WI38 (cell line): ENCODE results near the gene DGUOK.

ENCODE experiments used
- H3K4me3 ChIP-seq: 2 replicates; pipeline ENCODE4 v1.5.1; 2011; ENCODE audit warnings: low read depth, mild to moderate bottlenecking, control low read depth, low read length
- TF ChIP-seq, protein P1 (sequence below): IDR thresholded peaks from 2 replicates; pipeline ENCODE4 v1.5.1; 2012; ENCODE audit warnings: low read depth, mild to moderate bottlenecking, control low read depth, low read length

Gene DGUOK

DNA sequence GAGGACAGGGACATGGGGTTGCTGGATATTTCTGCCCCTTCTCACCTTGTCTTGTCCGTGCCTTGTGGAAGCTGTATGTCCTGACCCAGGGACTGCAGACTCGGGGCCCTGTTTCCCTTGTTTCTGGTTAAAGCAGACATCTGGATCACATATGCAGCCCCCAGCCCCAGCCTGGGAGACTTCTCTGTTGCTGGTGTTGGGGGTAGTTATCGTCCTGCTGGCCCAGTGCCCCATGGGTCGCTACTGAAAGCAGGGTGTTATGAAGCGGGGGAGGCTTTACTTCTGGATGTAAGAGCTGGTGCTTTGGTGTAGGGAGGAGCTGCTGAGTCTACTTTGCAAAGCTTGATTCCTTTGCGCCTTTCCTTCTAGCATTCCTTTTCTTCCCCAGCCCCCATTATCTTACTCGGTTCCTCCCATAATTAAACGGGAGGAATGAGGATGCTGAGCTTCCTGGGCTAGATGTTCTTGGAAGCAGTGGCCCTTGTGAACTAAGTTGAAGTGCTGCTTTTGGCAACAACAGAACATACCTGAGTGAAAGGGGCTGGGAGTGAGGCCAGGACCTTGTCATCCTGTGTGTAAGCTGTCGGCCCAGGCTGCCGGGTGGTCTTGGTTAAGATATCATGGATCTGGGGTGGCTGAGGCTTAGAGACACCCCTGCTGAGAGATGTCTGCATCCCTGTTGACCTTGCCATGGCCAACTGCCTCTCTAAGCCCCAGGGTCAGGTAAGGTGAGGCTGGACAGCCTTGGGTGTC, 61.4 kb downstream of the DGUOK start:
- H3K4me3 ChIP-seq, result peak overlapping the region; percentile 40
- TF ChIP-seq, protein P1, sequence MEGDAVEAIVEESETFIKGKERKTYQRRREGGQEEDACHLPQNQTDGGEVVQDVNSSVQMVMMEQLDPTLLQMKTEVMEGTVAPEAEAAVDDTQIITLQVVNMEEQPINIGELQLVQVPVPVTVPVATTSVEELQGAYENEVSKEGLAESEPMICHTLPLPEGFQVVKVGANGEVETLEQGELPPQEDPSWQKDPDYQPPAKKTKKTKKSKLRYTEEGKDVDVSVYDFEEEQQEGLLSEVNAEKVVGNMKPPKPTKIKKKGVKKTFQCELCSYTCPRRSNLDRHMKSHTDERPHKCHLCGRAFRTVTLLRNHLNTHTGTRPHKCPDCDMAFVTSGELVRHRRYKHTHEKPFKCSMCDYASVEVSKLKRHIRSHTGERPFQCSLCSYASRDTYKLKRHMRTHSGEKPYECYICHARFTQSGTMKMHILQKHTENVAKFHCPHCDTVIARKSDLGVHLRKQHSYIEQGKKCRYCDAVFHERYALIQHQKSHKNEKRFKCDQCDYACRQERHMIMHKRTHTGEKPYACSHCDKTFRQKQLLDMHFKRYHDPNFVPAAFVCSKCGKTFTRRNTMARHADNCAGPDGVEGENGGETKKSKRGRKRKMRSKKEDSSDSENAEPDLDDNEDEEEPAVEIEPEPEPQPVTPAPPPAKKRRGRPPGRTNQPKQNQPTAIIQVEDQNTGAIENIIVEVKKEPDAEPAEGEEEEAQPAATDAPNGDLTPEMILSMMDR, result no peak

DNA sequence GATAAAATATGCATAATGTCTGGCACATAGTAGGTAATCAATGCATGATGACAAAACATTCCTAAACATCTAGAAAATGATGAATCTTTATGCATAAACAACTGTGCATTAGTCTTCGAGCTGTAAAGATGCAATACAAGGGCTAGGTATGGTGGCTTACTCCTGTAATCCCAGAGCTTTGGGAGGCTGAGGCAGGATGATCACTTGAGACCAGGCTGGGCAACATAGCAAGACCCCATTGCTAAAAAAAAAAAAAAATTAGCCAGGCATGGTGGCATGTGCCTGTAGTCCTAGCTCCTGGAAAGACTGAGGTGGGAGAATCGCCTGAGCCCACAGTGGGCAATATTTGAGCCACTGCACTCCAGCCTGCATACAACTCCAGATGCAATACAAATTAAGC, 63.3 kb downstream of the DGUOK start:
- H3K4me3 ChIP-seq, result no peak overlapping the region
- TF ChIP-seq, protein P1, result no peak

DNA sequence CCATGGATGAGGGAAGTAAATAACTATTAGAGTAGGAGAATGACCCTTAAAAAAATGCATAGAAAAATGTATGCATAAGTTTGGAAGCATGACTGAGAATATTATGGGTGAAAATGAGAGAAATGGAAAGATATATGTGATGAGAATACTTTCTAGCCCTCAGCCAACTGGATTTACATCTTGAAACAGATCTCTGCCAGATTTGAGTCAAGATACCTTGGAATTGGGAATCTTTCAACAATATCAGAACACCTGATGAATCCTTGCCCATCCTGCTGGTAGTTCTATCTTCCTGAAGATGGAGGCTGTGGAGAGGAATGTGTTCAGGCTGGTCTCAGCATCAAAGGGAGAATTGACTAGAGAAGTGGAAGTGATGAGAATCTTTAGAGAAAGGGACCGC, 63.9 kb downstream of the DGUOK start:
- TF ChIP-seq, protein P1, result no peak
- no peak overlapping the region for H3K4me3 ChIP-seq

DNA sequence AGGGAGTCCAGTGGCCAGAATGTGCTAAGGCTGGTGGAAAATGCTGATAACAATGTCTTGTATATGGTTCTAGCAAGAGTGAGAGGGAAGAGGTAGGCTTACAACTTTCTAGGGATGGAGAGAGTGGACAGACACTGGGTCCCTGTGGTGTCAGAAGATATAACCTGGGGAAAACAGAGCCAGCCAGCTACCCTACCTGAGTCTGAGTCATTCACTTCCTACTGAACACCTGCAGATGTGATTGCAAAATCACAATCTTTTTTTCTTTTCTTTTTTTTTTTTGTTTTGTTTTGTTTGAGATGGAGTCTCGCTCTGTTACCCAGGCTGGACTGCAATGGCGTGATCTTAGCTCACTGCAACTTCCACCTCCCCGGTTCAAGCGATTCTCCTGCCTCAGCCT, 65.4 kb downstream of the DGUOK start:
- no peak overlapping the region for H3K4me3 ChIP-seq
- TF ChIP-seq, protein P1, result no peak

DNA sequence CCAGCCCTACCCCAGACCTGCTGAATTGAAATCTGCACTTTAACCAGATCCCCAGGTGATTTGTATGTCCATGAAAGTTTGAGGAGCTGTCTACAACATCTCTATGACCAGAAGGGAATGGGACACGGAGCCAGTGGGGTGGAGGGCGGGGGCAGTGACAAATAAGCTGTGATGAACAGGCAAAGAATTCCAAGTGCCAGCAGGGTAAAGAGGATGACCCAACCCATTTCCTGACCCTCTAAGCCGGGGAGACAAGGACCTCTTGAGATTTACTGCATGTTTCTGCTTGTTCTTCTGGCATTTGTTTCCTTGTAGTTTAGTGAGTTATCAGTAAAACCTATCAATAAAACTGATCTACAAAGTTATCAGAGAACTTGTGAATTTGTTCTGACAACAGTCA, 66.7 kb downstream of the DGUOK start:
- TF ChIP-seq, protein P1, result no peak
- no peak overlapping the region for H3K4me3 ChIP-seq

DNA sequence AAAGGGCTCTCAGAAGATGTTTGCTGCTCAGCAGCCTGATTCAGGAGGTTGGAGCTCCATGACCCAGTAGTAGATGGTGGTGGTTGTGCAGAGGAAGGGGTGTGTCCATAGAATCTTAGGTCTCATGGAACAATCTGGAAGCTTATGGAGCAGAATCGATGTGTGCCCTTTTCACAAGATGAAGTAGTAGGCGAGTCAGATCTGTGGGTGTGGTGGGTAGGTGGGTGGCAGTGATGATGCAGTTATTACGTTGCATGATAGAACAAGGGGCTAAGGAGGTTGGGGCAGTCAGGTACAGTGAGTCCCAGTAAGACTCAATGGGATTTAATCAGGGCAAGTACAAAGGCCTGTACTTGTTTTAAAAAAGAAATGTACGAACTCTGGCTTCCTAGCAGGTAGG, 67.1 kb downstream of the DGUOK start:
- TF ChIP-seq, protein P1, result no peak
- H3K4me3 ChIP-seq, result no peak overlapping the region

DNA sequence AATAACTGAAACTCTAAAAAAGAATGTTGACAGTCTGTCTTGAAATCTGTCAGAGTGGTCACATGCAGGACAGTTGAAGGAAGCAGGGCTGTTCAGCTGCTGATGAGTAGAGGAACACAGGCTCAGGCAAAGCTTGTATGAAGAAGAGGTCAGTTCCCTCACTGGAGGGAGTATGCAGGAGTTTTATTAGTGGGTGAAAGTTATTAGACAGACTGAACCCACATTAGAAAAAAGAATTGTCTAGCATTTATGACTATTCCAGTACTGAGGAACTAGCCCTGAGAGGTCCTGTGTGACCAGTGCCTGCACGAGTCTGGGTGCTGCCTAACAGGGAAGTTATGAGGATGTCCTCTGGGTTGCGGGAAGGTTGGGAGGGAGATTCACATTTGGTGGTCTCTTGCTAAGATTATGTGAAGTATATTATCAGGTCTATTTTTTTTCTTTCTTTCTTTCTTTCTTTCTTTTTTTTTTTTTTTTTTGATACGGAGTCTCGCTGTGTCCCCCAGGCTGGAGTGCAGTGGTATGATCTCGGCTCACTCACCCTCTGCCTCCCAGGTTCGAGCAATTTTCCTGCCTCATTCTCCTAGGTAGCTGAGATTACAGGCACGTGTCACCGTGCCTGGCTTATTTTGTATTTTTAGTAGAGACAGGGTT, 67.6 kb downstream of the DGUOK start:
- TF ChIP-seq, protein P1, result no peak
- no peak overlapping the region for H3K4me3 ChIP-seq
